Glutamatergic neuron (in vitro differentiated cells): ENCODE measurements around the gene ZNF740. TPM values are rescaled to one million over a fixed set of nuclear protein-coding genes. Genes with fewer than 3 reads are reported as not detected.
A peak's percentile ranks its signal among the peaks of the same experiment; 100 is the strongest.

Experiments used
- DNase-seq: peaks from one replicate; pipeline ENCODE4 v3.0.0; 2022
- H3K27ac Mint-ChIP-seq: one replicate; pipeline ENCODE4 v1.8.0; 2020; ENCODE audit warnings: mild to moderate bottlenecking, mixed read lengths, inconsistent platforms; ENCODE audit not compliant: unreplicated experiment
- H3K27me3 Mint-ChIP-seq: one replicate; pipeline ENCODE4 v1.8.0; 2020; ENCODE audit warnings: mild to moderate bottlenecking, moderate library complexity, mixed read lengths, inconsistent platforms; ENCODE audit not compliant: unreplicated experiment
- H3K36me3 Mint-ChIP-seq: one replicate; pipeline ENCODE4 v1.8.0; 2020; ENCODE audit warnings: mild to moderate bottlenecking, mixed read lengths, inconsistent platforms; ENCODE audit not compliant: unreplicated experiment
- H3K4me1 Mint-ChIP-seq: one replicate; pipeline ENCODE4 v1.8.0; 2020; ENCODE audit warnings: mild to moderate bottlenecking, low read depth, mixed read lengths, inconsistent platforms; ENCODE audit not compliant: unreplicated experiment
- H3K4me3 Mint-ChIP-seq: one replicate; pipeline ENCODE4 v1.8.0; 2020; ENCODE audit warnings: mild to moderate bottlenecking, mixed read lengths, inconsistent platforms; ENCODE audit not compliant: unreplicated experiment
- H3K9me3 Mint-ChIP-seq: one replicate; pipeline ENCODE4 v1.8.0; 2020; ENCODE audit warnings: mild to moderate bottlenecking, moderate library complexity, mixed read lengths, inconsistent platforms; ENCODE audit not compliant: unreplicated experiment
- CTCF ChIP-seq: fragments of 200-600 bp; sonication (generic); IDR thresholded peaks from one replicate; pipeline ENCODE4 v1.5.0; 2021; ENCODE audit not compliant: partially characterized antibody, unreplicated experiment
- long read RNA-seq: library from polyadenylated mRNA; unstranded; transcript quantifications from one replicate; pipeline ENCODE4 v2.0.0, GENCODE V29; 2020; ENCODE audit not compliant: unreplicated experiment
- total RNA-seq: library from RNA; stranded (reverse); fragmentation: NEBNext Ultra II Directional; extraction: Animal tissue kit (Norgen Biotek cat#: 25700); gene quantifications from one replicate; pipeline ENCODE4 v1.2.1, GENCODE V29; 2021; ENCODE audit not compliant: unreplicated experiment

ZNF740 gene
- 38.2 TPM for total RNA-seq
- long read RNA-seq, partial matches to known transcripts: 0 of 2 reads
- long read RNA-seq, other reads (novel, unspliced or antisense): 2 of 2 reads

GRCh38 chr12:53180220-53180930 is at the start of gene ZNF740, which contains the start of gene CSAD:
TSS of gene ZNF740 (plus strand) at chr12:53180722. CDS start at chr12:53181984, 1,262 bp downstream.
TSS of gene CSAD (minus strand) at chr12:53180925. CDS start at chr12:53173470, 7,455 bp downstream.
- DNase-seq: peak; percentile 97
- Mint-ChIP-seq H3K27me3 (peaks cover 10% of the 10 kb centered on the region), H3K9me3 (peaks cover 12% of the 10 kb centered on the region), H3K27ac (peak within 1 kb of the TSS; percentile 96), H3K4me1 (peaks cover 17% of the 10 kb centered on the region), H3K36me3 (no peaks in the 10 kb centered on the region), H3K4me3 (peak within 1 kb of the TSS; percentile 93)
- TF ChIP-seq CTCF: no peak

GRCh38 chr12:53131844-53132243 is 48.7 kb upstream of the ZNF740 start:
- Mint-ChIP-seq H3K27me3 (peaks cover 8% of the 10 kb centered on the region), H3K4me1 (no peaks in the 10 kb centered on the region), H3K9me3 (no peaks in the 10 kb centered on the region), H3K4me3 (no peak overlapping the region), H3K36me3 (no peaks in the 10 kb centered on the region), H3K27ac (no peak overlapping the region)
- TF ChIP-seq CTCF: no peak
- DNase-seq: no peak

GRCh38 chr12:53133722-53134121 is 46.8 kb upstream of the ZNF740 start:
- Mint-ChIP-seq H3K9me3 (peaks cover 2% of the 10 kb centered on the region), H3K27ac (no peak overlapping the region), H3K4me1 (no peaks in the 10 kb centered on the region), H3K27me3 (peaks cover 8% of the 10 kb centered on the region), H3K36me3 (no peaks in the 10 kb centered on the region), H3K4me3 (no peak overlapping the region)
- no peak for DNase-seq
- TF ChIP-seq CTCF: no peak

- H3K4me3 Mint-ChIP-seq: no peak overlapping the region
- H3K4me1 Mint-ChIP-seq: no peaks in the 10 kb centered on the region
- H3K27ac Mint-ChIP-seq: no peak overlapping the region
These were observed 37.2 kb upstream of the ZNF740 start for GRCh38 chr12:53143355-53143754.

More at GRCh38 chr12:53143355-53143754, 37.2 kb upstream of the ZNF740 start:
- H3K36me3 Mint-ChIP-seq: no peaks in the 10 kb centered on the region
- no peak for DNase-seq
- peaks cover 2% of the 10 kb centered on the region for H3K9me3 Mint-ChIP-seq
- H3K27me3 Mint-ChIP-seq: peaks cover 2% of the 10 kb centered on the region
- TF ChIP-seq CTCF: no peak
